Endothelial cell of umbilical vein (primary cell): ENCODE results near the gene B4GALT6. TPM values are rescaled to one million over a fixed set of nuclear protein-coding genes. Genes with fewer than 3 reads are reported as not detected.
A peak's percentile ranks its signal among the peaks of the same experiment; 100 is the strongest.

Experiments
- BruUV-seq: library from RNA; stranded (reverse); fragments of 400-500 nt; replicated peaks from 2 replicates; lab custom pipeline; 2021; lab: Mats Ljungman, UMichigan
- CTCF ChIA-PET: fragments of 300-600, 350-600 bp; sonication (Branson Sonifier 250); formaldehyde crosslinking; loops from one replicate; lab custom pipeline; 2021; ENCODE audit warnings: antibody characterized with exemption, inconsistent platforms; lab: Charles Lee
- POLR2A ChIA-PET: fragments of 300-600, 350-600 bp; sonication (Branson Sonifier 250); formaldehyde crosslinking; loops from one replicate; lab custom pipeline; 2021; ENCODE audit warnings: antibody characterized with exemption, inconsistent platforms; lab: Charles Lee
- DNase-seq: peaks from one replicate; pipeline ENCODE4 v3.0.0-alpha.2; 2011; ENCODE audit warnings: low read depth, low spot score
- FAIRE-seq: peaks from 2 replicates; lab custom pipeline; 2011; peaks lifted over from hg19 to GRCh38; lab: Jason Lieb, UNC
- H2AFZ ChIP-seq: 2 replicates; pipeline ENCODE4 v1.6.0; 2012; ENCODE audit warnings: low read depth, low read length, control low read depth, inconsistent platforms
- H3K27ac ChIP-seq: 2 replicates; pipeline ENCODE4 v1.5.1; 2011; ENCODE audit warnings: low read depth, mild to moderate bottlenecking, control low read depth, low read length, moderate library complexity; ENCODE audit not compliant: insufficient read depth
- H3K27me3 ChIP-seq, 2 experiments: 2 replicates each; pipeline versions ENCODE4 v1.6.0 to v1.6.1; 2011; ENCODE audit warnings: low read length in 2 of 2, mixed read lengths in 1 of 2; ENCODE audit not compliant: control insufficient read depth in 2 of 2, insufficient read depth in 2 of 2
- H3K36me3 ChIP-seq, 2 experiments: 2 replicates in 1 of 2; 3 replicates in 1 of 2; pipeline ENCODE4 v1.5.1; 2011; ENCODE audit warnings: low read length in 2 of 2, mild to moderate bottlenecking in 1 of 2, moderate library complexity in 1 of 2; ENCODE audit not compliant: control insufficient read depth in 2 of 2, insufficient read depth in 2 of 2; ENCODE audit errors: extremely low read depth in 1 of 2
- H3K4me1 ChIP-seq: 3 replicates; pipeline ENCODE4 v1.5.1; 2011; ENCODE audit warnings: mild to moderate bottlenecking, low read length; ENCODE audit not compliant: control insufficient read depth, insufficient read depth; ENCODE audit errors: extremely low read depth
- H3K4me2 ChIP-seq: 2 replicates; pipeline ENCODE4 v1.6.1; 2011; ENCODE audit warnings: low read length, control low read depth, mixed read lengths; ENCODE audit not compliant: insufficient read depth
- H3K4me3 ChIP-seq, 3 experiments: fragments of 200-600 bp in 1 of 3; sonication (generic), shearing (Covaris generic) in 1 of 3; replicated peaks in 1 of 3; 2 replicates each; pipeline ENCODE4 v1.5.1; 2011 to 2016; ENCODE audit warnings: control low read depth in 3 of 3, low read length in 3 of 3, mild to moderate bottlenecking in 2 of 3, inconsistent platforms in 1 of 3, low read depth in 1 of 3, moderate library complexity in 1 of 3; ENCODE audit not compliant: insufficient read depth in 1 of 3
- H3K79me2 ChIP-seq: 2 replicates; pipeline ENCODE4 v1.6.0; 2012; ENCODE audit warnings: low read length, inconsistent platforms; ENCODE audit not compliant: control insufficient read depth, insufficient read depth
- H3K9ac ChIP-seq: replicated peaks from 2 replicates; pipeline ENCODE3; 2011; ENCODE audit warnings: low read length, control low read depth; ENCODE audit not compliant: insufficient read depth; ENCODE audit errors: extremely low read depth
- H3K9me1 ChIP-seq: replicated peaks from 3 replicates; pipeline ENCODE4 v1.6.0; 2011; ENCODE audit warnings: mild to moderate bottlenecking, low read length; ENCODE audit not compliant: control insufficient read depth, insufficient read depth; ENCODE audit errors: extremely low read depth
- H3K9me3 ChIP-seq: replicated peaks from 2 replicates; pipeline ENCODE4 v1.5.1; 2012; ENCODE audit warnings: low read length, inconsistent platforms; ENCODE audit not compliant: control insufficient read depth, insufficient read depth
- H4K20me1 ChIP-seq: replicated peaks from 2 replicates; pipeline ENCODE3; 2011; ENCODE audit warnings: mild to moderate bottlenecking, low read length; ENCODE audit not compliant: control insufficient read depth, insufficient read depth; ENCODE audit errors: extremely low read depth
- CTCF ChIP-seq, 2 donors: IDR thresholded peaks; 1 replicate in 1 of 2; 2 replicates in 1 of 2; pipeline ENCODE4 v1.5.1; 2011; ENCODE audit warnings: low read length in 2 of 2, mild to moderate bottlenecking in 2 of 2, moderate library complexity in 2 of 2, control low read depth in 1 of 2, inconsistent platforms in 1 of 2, low read depth in 1 of 2; ENCODE audit not compliant: insufficient read depth in 1 of 2; ENCODE audit errors: extremely low read depth in 1 of 2
- GATA2 ChIP-seq: IDR thresholded peaks from 2 replicates; pipeline ENCODE4 v1.7.0; 2011; ENCODE audit warnings: low read depth, mild to moderate bottlenecking, moderate library complexity, mixed read lengths, low read length; ENCODE audit not compliant: insufficient read length, insufficient read depth
- MYC ChIP-seq: IDR thresholded peaks from one replicate; pipeline ENCODE4 v1.6.1; 2011; ENCODE audit warnings: mild to moderate bottlenecking, low read depth, low read length
- dilution Hi-C: fragments of 300-500 bp; cut with MboI; formaldehyde crosslinking; loops from one replicate; pipeline ENCODE4 v1.15.0; 2019; ENCODE audit warnings: low sequenced_read_pairs; ENCODE audit not compliant: extremely low pct_ligation_motif_present
- intact Hi-C: fragments of 100-400 bp; cut with micrococcal nuclease; formaldehyde crosslinking; loops from one replicate; pipeline ENCODE4 v1.10.0; 2022
- polyA plus RNA-seq, 4 experiments: library from polyadenylated mRNA; depleted of rRNA in 3 of 4; stranded (reverse) in 3 of 4; unstranded in 1 of 4; fragments of >200 nt; gene quantifications; 2 replicates each; pipeline versions ENCODE4 v1.2.1 to v1.2.3, GENCODE V29; 2011 to 2012; ENCODE audit warnings: missing spikeins in 1 of 4
- total RNA-seq: library from RNA; stranded (reverse); gene quantifications from 2 replicates; pipeline ENCODE4 v1.2.3, GENCODE V29; 2021

B4GALT6 gene
- total and polyA plus RNA-seq, 2 donors (not counting 3 experiments of a cell fraction or from before 2014, with no cell fraction given), result 3.9 to 24.2 TPM

- Histone ChIP-seq H3K4me2 (peak overlapping the region; percentile 61), H3K36me3 (no peaks in the 10 kb centered on the region), H3K9me3 (no peaks in the 10 kb centered on the region), H3K4me3 (no peak overlapping the region), H3K9ac (no peak overlapping the region), H3K27me3 (no peaks in the 10 kb centered on the region), H3K79me2 (peaks cover 24% of the 10 kb centered on the region), H3K4me1 (peaks cover 55% of the 10 kb centered on the region), H2AFZ (no peak overlapping the region), H3K9me1 (no peaks in the 10 kb centered on the region), H3K27ac (peak overlapping the region; percentile 84), H4K20me1 (no peaks in the 10 kb centered on the region)
- ChIA-PET CTCF (interaction anchor here (1.5 to 1.9 kb wide), 4 partner anchors 13 to 124 kb away, joined by 3 to 10 read pairs (median 8); no protein-coding TSS in a partner anchor), POLR2A (interaction anchor here (1.4 kb wide), 1 partner anchor 263 kb away, joined by 3 read pairs; the partner anchor contains the start of gene TRAPPC8)
- peak; percentile 35 for FAIRE-seq
- TF ChIP-seq GATA2, result no peak
- no TSS peak for BruUV-seq
- intact Hi-C loops (loop anchor here (5.0 kb wide), 1 partner anchor 412 kb away; the partner anchor contains the start of gene RNF138), dilution Hi-C loops (no loop called here)
- peak; percentile 48 for DNase-seq
These were observed 4.0 kb downstream of the B4GALT6 start for GRCh38 chr18:31680433-31680811.

- TF ChIP-seq MYC, result peak; percentile 18
- TF ChIP-seq CTCF (IDR thresholded peaks at IDR 0.05; ENCODE audit: extremely low read depth in 1 of 2, insufficient read depth in 1 of 2, low read depth in 1 of 2, low read length in 2 of 2), result no peak
- peak overlapping the region; percentile 61 for H3K4me2 ChIP-seq
- BruUV-seq, result TSS peak; percentile 97
- H3K79me2 ChIP-seq, result peaks cover 24% of the 10 kb centered on the region
- H3K27me3 ChIP-seq, result no peaks in the 10 kb centered on the region
- H2AFZ ChIP-seq, result no peak overlapping the region
- H3K9me1 ChIP-seq, result no peaks in the 10 kb centered on the region
- H3K36me3 ChIP-seq, result no peaks in the 10 kb centered on the region
- CTCF ChIA-PET, result interaction anchor here (0.6 to 1.9 kb wide), 7 partner anchors 13 to 124 kb away, joined by 3 to 10 read pairs (median 3); no protein-coding TSS in a partner anchor
- H3K9ac ChIP-seq, result no peak overlapping the region
- H4K20me1 ChIP-seq, result no peaks in the 10 kb centered on the region
- peak; percentile 64 for DNase-seq
- POLR2A ChIA-PET, result interaction anchor here (1.4 kb wide), 1 partner anchor 263 kb away, joined by 3 read pairs; the partner anchor contains the start of gene TRAPPC8
- peak overlapping the region; percentile 84 for H3K27ac ChIP-seq
- no peaks in the 10 kb centered on the region for H3K9me3 ChIP-seq
- H3K4me3 ChIP-seq, result no peak overlapping the region
- intact Hi-C loops (loop anchor here (2.0 to 5.0 kb wide), 2 partner anchors 29 to 412 kb away; partner anchors contain the start of gene RNF138), dilution Hi-C loops (no loop called here)
- FAIRE-seq, result peak; percentile 76
- peaks cover 60% of the 10 kb centered on the region for H3K4me1 ChIP-seq
These were observed 4.5 kb downstream of the B4GALT6 start for GRCh38 chr18:31679791-31680432.
